AG10803 (cell line): ENCODE measurements around the gene PHLDB2.

Experiments
- DNase-seq: peaks from one replicate; pipeline ENCODE4 v3.0.0; 2010; ENCODE audit warnings: low read depth
- H3K4me3 ChIP-seq: 2 replicates; pipeline ENCODE4 v1.5.1; 2011; ENCODE audit warnings: mild to moderate bottlenecking, low read length, control low read depth
- CTCF ChIP-seq: conservative IDR thresholded peaks from 2 replicates; pipeline ENCODE4 v1.5.1; 2011; ENCODE audit warnings: mild to moderate bottlenecking, low read length, control low read depth, inconsistent platforms

The PHLDB2 gene

GRCh38 chr3:111965484-111965883, 106.4 kb downstream of the PHLDB2 start:
- DNase-seq = no peak
- no peak overlapping the region for H3K4me3 ChIP-seq
- TF ChIP-seq CTCF = no peak

GRCh38 chr3:111967068-111967467, 108.0 kb downstream of the PHLDB2 start:
- no peak for TF ChIP-seq CTCF
- DNase-seq = no peak
- H3K4me3 ChIP-seq = no peak overlapping the region

- peak; percentile 97 for TF ChIP-seq CTCF
- no peak overlapping the region for H3K4me3 ChIP-seq
- peak; percentile 80 for DNase-seq
These were observed 108.7 kb downstream of the PHLDB2 start for GRCh38 chr3:111967651-111968274.

GRCh38 chr3:111968319-111969054, 109.4 kb downstream of the PHLDB2 start:
- H3K4me3 ChIP-seq = no peak overlapping the region
- DNase-seq = no peak

GRCh38 chr3:111970376-111970775, 111.3 kb downstream of the PHLDB2 start:
- no peak overlapping the region for H3K4me3 ChIP-seq
- DNase-seq = no peak
- no peak for TF ChIP-seq CTCF

More at GRCh38 chr3:111968319-111969054, 109.4 kb downstream of the PHLDB2 start:
- no peak for TF ChIP-seq CTCF

GRCh38 chr3:111971533-111972130, 112.6 kb downstream of the PHLDB2 start:
- no peak for DNase-seq
- TF ChIP-seq CTCF = no peak
- H3K4me3 ChIP-seq = no peak overlapping the region
